Brain pericyte (primary cell): Measurements from ENCODE around the gene THSD4.
A peak's percentile ranks its signal among the peaks of the same experiment; 100 is the strongest.

Experiments used
- DNase-seq: peaks from one replicate; pipeline ENCODE4 v3.0.0-alpha.2; 2012; ENCODE audit warnings: low read depth, low spot score

Gene THSD4

DNA sequence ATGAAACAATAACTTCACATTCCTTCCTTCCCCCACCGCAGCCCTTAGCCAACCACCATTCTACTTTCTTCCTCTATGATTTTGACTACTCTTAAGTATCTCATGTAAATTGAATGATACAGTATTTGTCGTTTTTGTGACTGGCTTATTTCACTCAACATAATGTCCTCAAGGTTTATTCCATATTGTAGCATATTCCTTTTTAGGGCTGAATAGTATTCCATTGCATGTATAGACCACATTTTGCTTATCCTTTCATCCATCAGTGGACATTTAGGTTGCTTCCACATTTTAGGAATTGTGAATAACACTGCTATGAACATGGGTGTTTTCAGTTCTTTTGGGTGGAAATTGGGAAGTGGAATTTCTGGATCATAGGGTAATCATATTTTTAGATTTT, 106.1 kb downstream of the THSD4 start:
- no peak for DNase-seq

DNA sequence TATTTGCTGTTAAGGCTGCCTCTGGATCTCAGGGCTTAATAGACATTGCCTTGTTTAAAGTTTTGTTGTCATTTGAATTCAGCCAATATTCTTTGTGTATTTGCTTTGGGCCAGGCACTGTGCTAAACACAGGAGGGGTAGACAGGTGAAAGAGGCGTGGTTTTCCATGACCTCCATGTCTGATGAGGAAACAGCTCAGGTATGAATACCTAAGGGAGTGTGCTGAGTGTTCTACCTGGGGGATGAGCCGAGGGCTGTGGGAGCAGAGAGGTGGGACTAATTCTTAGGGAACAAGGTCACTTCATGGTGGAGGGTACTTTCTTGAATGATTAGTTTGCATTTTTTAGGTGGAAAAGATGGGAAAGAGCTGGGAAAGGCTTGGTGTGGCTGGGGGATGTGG, 108.2 kb downstream of the THSD4 start:
- no peak for DNase-seq

DNA sequence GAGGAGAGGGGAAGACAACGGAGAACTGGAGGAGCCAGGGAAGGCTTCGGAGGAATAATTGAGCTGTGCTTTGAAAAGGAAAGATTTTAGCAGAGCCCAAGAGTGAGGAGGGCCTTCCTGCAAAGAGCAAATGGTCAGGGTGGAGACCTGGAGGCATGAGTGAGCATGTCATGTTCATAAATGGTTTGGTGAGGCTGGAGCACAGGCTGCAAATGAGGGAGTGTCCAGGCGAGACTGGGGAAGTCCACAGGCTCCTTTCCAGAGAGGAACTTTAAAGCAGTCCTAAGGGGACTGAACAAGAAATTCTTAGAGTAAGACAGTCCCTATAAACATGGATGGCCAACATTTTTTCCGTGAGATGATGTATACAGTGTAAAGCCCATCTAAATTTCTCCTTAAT, 108.8 kb downstream of the THSD4 start:
- DNase-seq: no peak

- no peak for DNase-seq
Measured at GRCh38 chr15:71225851-71226250, 110.6 kb downstream of the THSD4 start.

DNA sequence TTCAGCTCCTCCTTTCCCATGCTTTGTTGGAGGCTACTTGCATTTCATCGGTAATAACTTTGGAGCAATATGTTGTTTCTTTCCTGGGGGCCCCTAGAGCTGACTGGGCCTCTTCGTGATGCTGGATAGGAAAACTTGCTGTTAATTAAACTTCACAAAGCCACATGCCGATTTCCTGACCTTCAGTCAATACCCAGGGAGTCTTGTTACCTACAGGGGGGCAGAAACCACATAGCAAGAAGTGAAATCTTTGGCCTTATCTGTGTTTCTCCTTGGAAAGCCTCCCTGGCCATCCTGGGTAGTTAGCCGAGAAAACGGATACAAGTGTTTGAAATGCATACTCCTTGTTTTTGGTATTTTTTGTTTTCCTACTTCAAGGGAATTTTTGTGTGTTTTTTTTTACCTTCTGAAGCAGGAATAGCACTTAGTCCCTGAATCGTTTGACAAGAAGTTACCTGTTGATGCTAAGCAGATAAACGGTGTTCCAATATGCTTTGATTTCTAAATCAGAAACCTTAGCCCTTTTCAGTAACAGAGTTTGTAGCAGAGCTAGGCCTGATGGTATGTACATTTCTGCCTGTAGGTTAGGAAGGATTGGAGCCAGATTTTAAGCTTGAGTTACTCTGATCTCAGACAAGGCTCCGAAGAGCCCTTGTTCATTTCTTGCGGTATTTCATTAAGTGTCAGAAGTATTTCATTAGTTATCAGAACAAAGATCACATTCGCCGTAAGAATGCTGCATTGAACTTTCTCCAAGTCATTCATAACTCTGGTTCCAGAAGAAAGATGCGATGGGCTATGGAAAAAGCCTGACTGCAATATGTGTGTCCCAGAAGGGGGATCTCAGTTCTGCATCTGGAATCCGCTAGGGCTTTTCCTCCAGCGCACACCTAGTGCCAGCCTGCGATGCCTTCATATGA, 111.5 kb downstream of the THSD4 start:
- DNase-seq: no peak

- no peak for DNase-seq
Measured at GRCh38 chr15:71228403-71228802, 113.1 kb downstream of the THSD4 start.

DNA sequence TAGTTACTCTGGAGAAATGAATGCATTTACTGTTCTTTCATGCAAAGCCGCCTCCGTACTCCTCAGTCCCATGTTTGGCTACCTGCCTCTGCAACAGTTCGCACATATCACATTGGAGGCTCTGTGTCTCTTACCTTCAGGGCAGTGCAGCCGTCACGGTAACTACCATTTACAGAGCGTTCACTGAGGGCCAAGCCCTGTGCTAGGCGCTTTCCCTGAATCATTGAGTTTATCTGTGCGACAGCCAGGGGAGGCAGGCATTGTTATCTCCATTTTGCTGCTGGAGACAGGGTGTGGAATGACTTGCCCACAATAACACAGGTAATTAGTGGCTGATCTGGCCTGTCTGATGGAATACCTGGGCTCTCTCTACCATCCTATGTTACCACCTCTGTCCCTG, 115.0 kb downstream of the THSD4 start:
- DNase-seq: no peak

GRCh38 chr15:71231758-71232157, 116.5 kb downstream of the THSD4 start:
- DNase-seq: no peak

DNA sequence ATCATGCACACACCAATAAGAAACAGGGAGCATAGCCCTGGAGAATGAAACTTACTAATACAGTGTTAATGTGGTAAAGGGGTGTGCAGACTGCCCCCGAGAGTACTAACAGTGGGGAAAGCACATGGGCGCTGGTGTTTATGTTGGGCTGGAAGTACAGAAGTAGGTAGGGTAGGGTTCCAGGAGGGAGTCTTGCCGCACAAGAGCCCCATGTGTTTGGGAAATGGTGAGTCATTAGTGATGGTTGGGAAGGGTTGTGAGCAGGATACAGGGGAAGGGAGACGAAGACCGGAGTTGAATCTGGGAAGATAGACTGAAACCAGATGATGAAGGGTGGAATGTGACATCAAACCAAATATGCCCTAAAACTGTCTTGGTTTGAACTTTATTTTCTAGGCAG, 117.1 kb downstream of the THSD4 start:
- no peak for DNase-seq

GRCh38 chr15:71237456-71238188, 122.4 kb downstream of the THSD4 start:
- peak; percentile 65 for DNase-seq

DNA sequence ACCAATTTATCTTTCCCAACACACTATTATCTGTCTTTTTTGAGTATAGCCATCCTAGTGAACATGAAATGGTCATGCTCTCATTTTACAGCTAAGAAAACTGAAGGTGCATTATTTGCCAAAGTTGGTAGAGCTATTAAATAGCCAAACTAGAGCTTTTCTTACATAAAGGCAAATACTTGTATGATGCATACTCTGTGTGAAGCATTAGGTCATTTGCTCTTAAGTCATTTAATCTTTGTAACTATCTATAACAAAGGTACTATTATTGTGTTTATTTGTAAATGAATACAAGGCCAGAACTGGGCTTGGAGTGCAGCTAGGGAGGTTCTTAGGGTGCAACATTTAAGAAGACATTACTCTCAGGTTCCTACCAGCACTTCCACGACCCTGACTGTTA, 123.7 kb downstream of the THSD4 start:
- no peak for DNase-seq

DNA sequence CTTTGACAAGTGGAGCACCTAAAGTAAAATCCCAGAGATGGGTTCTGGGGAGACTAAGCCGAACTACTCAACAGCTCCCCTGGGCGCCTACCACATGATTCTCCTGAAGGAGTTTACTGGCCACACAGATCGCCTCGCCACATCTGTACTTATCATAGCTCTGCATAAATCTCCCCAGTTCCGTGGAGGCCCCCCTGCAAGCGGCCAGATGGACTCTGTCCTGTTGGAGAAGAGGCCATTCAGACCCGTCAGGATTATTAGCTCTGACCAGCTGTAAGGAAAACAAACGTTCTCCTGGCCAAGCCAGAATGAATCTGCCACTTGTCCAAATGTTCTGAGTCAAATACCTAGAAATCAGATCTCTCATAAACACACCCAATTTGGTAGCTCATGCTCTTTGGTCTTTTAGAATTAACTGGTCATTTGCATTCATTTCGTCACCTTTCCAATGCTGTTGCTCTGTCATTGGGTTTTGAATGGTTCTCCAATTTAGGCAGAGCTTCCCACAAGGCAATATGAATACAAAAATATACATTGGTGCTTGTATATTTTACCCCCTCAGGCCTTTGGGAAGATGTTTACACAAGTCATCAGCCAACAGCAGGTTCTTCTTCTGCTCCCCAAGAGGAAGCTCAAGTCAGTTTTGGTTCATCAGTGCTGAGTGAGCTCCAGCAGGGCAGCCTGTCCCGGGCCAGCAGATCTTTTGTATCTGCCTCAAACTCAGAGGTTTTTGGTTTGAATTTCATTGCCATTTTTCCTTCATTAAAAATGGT, 124.5 kb downstream of the THSD4 start:
- DNase-seq: no peak

DNA sequence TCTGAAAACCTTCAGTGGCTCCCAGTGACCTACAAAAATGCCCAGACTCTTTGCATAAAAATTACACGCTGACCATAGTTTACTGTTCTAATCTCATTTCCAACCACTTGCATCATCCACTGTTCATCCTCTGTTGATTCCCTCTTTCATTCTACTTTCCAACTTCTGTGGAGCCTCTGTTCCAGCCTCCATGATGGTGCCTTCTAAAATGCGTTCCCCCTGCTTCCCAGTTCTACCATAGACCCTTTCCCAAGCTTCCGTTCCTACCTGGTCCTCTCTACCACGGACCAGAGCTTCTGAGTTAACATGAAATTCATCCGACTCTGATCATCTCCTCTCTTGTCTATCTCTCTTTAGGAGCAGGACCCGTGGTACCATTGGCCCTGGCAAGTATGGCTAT, 127.0 kb downstream of the THSD4 start:
- DNase-seq: no peak

DNA sequence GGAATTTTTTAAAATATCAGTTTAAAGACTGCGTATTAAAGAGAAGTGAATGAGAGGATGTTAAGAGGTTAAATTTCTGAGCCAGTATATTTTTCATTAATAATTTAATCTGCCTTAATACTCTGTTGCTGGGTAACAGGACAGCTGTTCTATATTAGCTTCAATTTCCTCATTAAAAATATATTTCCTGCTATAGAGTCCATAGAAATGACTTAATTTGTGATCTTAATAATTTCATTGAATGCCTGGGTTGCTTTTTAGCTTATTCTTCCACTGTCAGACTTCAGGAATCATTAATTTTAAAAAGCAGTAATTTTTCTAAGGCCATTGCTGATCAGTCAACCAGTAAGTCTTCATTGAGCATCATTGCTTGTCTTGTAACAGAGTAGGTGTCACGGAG, 129.0 kb downstream of the THSD4 start:
- no peak for DNase-seq

GRCh38 chr15:71245588-71245987, 130.3 kb downstream of the THSD4 start:
- no peak for DNase-seq

DNA sequence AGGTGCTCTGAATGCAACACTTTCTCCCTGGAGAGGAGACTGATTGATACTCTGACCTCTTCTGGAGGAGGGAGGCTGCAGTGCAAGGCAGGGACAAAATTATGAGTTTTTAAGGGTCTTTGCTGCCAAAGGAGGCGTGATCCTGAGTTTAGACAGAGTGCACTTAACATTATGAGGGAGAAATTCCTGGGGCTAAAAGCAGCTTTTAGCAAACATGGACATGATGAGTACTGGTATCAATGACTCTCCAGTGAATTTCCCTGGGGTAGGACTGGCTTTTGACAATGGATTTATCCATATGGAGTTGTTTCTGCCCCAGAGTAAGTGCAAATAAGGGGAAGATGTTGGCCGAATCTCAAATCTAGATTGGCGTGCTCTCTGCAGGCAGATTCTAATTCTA, 133.1 kb downstream of the THSD4 start:
- DNase-seq: no peak

DNA sequence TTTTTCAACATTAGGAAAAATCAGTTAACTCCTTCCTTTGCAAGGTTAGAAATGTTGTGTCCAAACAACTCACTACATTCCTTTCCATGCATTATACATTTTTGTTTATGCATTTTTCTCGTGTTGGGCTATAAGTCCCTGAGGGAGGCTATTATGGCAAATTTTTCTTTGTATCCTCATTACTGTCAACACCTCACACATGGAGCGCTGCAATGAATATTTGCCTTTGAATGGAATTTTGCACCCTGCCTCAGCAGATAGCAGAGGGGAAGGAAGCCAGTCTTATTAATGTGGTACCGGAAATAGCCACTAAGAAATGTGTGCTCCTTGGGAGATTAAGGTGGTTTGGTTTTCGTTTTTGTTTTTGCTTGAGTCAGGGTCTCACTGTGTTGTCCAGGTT, 134.7 kb downstream of the THSD4 start:
- DNase-seq: no peak

GRCh38 chr15:71250936-71251583, 135.8 kb downstream of the THSD4 start:
- no peak for DNase-seq

- no peak for DNase-seq
Measured at GRCh38 chr15:71251584-71252043, 136.3 kb downstream of the THSD4 start.

DNA sequence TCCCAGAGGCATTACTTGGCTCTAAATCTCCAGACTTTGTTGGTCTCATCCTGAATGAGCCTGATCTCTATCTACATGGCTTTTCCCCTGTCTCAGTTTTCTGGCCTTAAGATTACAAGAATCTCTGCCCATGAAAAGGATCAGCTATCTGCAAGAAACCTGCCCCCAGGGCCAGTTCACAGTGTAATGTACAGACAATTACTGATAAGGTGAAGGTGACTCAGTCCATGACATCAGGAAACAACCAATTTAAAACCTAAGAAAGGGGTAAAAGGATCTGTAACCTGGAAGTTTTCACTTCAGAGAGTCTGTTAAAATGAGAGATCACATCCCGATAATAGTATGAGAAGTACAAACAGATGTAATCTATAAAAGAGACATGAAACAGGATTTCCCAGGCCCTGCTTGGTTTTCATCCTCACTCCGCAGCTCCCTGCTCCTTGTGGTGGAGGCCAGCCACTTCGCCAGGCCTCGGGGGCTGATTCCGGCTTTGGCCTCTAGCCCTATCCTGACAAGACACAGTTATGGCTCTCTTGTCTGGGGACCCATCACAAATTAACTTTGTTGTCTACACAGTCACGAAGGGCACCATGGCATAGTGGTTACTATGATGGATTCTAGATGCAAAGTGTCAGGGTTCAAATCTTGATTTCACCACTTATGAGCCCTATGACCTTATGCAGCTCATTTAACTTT, 136.9 kb downstream of the THSD4 start:
- no peak for DNase-seq

DNA sequence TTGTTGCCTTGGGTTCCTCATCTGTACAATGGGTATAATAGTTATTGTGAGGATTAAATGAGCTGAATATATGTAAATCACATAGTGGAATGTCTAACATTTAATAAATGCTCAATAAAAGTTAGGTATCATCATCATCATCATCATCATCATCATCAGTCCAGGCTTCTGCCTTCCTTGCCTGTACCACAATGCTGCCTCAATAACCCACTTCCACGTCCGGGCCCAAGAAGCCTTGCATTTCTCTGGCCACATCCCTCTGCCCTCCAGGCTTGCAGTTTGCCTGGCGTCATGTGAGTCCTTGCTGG, 137.4 kb downstream of the THSD4 start:
- DNase-seq: no peak
